Measurements from ENCODE around the gene HOXB13.

The HOXB13 gene

GRCh38 chr17:48728232-48729231 is at the start of gene HOXB13:
Gene HOXB13 (minus strand): TSS chr17:48728750. CDS start chr17:48728593, 157 bp downstream.
- DNase-seq, result no peak

DNA sequence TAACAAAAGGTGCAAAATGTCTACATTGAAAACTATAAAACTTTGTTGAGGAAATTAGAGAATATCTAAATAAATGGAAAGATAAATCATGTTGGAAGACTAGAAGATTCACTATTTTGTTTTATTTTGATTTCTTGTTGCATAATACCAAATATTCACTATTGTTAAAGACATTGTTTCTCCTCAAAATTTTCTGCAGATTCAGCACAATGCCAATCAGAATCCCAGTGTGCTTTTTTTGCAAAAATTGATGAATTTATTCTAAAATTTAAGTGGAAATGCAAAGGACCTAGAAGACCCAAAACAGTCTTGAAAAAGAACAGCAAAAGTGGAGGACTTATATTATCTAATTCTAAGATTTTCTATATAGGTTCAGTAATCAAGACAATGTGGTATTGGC is 48.1 kb upstream of the HOXB13 start:
- no peak for DNase-seq

- DNase-seq, result no peak
Measured at GRCh38 chr17:48773245-48773644, 44.7 kb upstream of the HOXB13 start.

- DNase-seq, result no peak
Measured at GRCh38 chr17:48770954-48771353, 42.4 kb upstream of the HOXB13 start.

DNA sequence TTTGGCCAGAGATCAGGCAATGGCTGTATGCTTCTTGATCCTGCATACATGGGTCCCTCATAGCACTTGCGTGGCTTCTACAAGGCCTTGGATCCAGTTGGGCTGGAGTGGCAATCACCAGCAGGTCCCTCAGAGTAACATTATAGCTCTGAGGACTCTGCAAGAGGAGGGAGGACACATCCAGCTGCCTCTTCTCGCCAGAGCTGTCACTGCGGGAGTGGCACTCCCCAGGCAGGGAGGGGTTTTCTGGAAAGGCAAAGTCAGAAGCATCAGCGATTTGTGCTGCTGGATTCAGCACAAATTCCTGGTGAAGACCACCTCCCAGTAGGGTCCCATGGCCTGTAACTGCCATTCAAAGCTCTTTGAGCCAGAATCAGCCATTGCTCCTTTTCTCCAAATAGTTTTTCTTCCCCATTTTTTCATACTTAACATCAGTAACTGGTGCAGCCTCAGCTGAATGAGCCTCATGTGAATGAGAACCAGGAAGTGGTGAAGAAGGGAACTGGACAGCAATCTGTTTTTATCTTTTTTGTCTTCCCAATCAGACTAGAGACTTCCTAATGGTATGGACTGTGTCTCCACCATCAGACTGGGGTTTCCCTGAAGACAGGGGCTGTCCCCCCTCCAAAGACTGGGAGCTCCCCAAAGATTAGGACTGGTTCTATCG is 40.6 kb upstream of the HOXB13 start:
- no peak for DNase-seq

- no peak for DNase-seq
Measured at GRCh38 chr17:48767263-48767774, 38.8 kb upstream of the HOXB13 start.

DNA sequence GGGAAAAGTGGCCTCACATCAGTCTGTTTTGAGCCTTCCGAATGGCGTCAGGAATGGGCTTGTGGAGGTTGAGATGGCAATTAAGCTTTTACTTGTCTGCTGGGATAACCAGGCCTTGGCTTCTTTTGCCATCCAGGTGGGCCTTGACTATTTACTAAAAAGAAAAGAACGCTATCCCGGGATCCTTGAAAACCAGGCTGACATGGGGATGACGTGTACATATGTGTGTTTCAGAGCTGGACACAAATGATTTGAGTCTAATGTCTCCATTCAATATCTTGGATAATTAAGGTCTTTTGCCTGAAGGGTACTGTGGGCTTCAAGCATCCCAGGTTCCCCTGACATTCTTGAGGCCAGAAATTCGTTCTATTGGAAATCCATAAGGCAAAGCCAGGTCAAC is 32.6 kb upstream of the HOXB13 start:
- no peak for DNase-seq

DNA sequence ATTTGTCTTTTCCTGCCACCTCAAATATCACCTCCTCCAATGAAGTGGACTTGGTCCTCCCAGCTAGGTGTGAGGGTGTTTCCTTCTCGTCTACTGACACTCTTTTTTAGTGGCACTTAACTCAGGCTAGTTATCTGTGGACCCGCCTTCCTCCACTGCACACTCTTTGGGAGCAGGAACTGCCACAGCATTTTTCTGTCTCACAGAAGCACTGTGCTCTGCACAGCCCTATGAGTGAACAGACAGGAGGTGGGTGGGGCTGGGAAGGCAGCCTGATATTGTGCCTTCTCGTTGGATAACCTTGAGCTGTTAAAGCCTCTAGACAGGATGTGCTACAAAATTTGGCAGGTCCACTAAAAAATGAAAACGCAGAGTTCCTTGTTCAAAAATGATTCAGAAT is 31.9 kb upstream of the HOXB13 start:
- DNase-seq, result no peak

DNA sequence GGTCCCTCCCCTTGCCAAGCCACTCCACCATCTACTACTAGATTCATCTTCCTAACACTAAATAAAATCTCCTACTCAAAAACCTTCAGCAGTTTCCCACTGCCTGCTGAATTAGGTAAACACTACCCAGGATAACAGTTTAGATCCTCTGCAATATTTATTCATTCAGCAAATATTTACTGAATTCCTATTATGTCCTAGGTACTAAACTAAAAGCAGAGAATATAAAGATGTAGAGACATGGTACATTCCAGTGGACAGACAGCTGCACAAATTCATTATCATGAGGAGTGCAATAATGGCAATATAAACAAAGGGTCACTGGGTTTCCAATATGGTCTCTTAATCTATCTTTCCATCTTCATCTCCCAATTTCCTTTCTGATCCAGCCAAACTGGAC is 30.7 kb upstream of the HOXB13 start:
- no peak for DNase-seq

GRCh38 chr17:48757524-48757961 is 29.0 kb upstream of the HOXB13 start:
- DNase-seq, result no peak

- DNase-seq, result no peak
Measured at GRCh38 chr17:48756830-48757251, 28.3 kb upstream of the HOXB13 start.

DNA sequence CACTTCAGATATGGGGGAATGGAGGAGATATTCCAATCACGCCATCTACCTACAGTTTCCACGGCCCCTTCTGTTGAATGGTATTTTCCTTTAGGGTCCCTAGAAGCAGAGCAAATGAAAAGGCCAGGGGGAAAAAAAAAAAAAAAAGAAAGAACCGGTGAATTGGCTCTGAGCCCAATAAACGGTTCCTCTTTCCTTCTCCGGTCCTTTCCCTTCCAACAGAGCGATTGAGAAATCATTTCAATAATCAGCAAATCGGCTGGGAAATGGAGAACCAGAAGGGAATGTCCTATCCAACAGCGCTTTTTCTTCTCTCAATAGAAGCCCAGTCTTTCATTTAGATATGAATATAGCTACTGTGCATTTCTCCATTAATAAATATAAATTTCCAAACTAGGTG is 26.8 kb upstream of the HOXB13 start:
- no peak for DNase-seq

- DNase-seq, result no peak
Measured at GRCh38 chr17:48754500-48755261, 26.1 kb upstream of the HOXB13 start.

- DNase-seq, result no peak
Measured at GRCh38 chr17:48753794-48754499, 25.4 kb upstream of the HOXB13 start.

GRCh38 chr17:48752399-48753288 is 24.1 kb upstream of the HOXB13 start:
- no peak for DNase-seq

GRCh38 chr17:48751733-48752398 is 23.3 kb upstream of the HOXB13 start:
- no peak for DNase-seq

GRCh38 chr17:48751172-48751571 is 22.6 kb upstream of the HOXB13 start:
- DNase-seq, result no peak

DNA sequence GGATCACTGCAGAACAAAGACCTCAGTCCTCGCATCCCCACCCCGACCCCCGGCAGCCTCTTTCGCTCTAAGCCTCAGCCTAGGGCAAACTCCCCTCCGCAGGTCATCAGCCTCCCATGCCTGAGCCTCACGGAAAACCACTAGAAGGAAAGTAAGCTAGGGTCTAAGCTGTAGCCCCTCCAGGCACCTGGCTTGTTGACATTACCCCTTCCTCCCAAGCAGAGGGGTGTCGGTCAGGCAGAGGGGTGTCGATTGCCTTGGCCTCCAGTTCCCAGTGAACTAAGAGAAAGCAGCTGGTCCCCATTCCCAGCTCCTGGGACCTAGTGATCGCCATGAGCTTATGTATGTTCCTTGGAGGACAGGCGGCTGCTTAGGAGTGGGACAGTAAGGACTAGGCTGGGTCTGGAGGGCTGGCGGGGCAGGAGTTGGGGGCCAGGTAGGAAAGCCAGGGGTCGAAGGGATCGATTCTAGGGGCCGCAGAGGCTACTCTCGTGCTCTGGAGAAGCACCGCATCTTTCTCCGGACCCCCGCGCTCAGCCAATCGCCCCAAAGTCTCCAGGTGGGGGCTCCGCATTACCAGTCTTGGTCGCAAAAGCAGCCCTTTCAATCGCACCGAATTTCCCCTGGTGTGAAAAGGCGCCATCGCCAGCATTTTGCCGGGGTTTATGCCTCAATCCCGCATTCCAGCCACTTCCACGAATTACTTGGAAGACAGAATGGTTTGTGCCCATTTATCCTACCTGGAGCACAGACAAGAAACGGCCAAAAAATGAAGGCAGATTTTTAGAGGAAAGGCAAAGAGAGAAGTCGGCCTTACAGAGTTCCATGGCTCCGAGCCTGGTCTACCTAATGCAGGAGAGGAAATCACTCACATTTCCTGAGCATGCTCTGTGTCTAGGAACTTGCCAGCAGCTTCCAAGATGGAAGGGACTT is 21.3 kb upstream of the HOXB13 start:
- DNase-seq, result no peak

All from NCI-H1694 treated with DMSO at 0.1 percent for 48 hours (cell line).